ENCODE results near the gene IZUMO1. TPM values are rescaled to one million over a fixed set of nuclear protein-coding genes. Genes with fewer than 3 reads are reported as not detected.
A peak's percentile ranks its signal among the peaks of the same experiment; 100 is the strongest.
"Not testable (repeated sequence)": the region's sequence is repeated elsewhere in the genome, so short reads cannot be mapped to it uniquely, and the experiment has no call there.

Gene IZUMO1
- total RNA-seq, 2 donors from 2014 or later = 0.29 to 0.92 TPM

DNA sequence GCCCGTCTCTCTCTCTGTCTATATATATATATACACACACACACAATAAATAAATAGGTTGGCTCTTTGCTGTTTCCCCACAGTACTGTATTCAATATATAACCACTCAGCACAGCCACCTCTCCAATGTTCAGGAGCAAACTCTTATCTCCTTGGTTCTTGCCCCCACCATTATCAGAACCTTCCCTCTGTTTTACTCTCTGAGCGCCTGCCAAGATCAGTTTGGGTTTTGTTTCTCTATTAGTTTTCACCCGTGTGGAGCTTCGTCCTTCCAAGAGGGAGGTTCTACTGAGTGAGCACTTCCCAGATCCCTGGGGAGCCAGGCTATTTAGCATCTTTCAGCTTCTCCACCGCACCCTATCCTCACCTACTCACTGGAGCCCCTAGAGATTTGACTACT, 19.1 kb upstream of the IZUMO1 start:
- DNase-seq; intact Hi-C loops (cut with DNase I); ATAC-seq: not testable (repeated sequence)

DNA sequence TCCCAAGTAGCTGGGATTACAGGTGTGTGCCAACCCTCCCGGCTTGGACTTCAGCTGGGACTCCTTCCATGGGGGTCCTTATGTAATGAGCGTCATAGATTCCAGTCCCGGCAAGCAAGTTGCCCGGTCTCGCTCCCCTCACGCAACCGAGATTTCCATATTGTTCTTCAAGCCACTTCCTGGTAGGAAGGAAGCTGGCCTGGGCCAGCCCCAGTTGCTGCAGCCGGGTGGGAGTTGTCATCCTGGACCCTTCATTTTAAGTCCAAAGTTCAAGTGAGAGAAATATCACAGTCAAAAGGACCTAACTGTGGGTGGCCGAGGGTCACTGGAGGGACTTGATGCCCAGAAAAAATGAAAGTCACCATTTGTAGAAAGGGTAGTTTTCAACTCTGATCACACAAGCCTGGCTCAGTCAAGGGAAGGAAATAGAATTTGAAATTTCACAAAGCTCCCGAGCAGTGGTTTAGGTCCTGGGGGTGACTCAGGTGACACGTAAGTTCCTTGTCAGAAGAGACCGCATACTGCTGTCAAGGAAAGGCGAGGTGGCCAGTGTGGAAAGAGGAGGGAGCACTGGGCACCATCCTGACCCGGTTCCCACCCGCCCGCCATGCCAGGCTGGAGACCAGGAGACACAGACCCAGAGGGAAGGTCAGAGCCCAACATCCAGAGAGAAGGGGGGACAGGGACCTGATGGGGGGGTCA, 13.9 kb upstream of the IZUMO1 start:
- intact Hi-C loops (cut with DNase I) = no loop called here
- peak in 1 of 2 donors; percentile 38 for ATAC-seq
- no peak for DNase-seq

DNA sequence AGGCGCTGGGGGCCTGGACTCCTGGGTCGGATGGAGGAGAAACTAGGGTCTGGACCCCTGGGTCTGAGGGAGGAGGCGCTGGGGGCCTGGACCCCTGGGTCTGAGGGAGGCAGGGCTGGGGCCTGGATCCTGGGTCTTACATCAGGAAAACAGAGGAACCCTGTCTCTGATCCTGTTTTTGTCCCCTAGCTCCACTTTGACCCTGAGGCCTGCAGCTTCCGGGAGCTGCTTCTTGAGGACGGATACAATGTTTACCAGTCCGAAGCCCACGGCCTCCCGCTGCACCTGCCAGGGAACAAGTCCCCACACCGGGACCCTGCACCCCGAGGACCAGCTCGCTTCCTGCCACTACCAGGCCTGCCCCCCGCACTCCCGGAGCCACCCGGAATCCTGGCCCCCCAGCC, 11.0 kb upstream of the IZUMO1 start:
- no peak for DNase-seq
- no peak for ATAC-seq
- intact Hi-C loops (cut with DNase I) = no loop called here

DNA sequence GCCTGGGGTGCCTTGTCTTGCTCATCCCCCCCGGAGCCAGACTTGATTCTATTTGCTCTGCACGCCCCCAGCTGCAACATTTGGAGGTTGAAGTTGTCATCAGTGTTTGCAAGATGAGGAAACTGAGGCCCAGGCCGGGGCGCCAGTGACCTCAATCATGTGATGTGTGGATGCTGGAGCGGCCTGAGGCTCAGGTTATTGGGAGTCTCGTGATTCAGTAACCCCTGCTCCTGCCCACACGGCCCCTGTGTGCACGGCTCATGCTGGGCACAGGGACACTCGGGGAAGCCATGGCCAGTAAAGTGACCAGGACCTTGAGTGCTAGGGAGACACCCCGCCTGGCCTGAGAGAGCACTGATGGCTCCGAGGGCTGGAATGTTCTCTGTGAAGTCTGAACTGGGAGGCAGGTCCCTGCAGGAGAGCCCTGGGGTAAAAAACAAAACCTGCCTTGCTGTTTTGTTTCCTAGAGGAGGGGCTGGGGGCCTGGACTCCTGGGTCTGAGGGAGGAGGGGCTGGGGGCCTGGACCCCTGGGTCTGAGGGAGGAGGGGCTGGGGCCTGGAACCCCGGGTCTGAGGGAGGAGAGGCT, 10.5 kb upstream of the IZUMO1 start:
- intact Hi-C loops (cut with DNase I) = no loop called here
- DNase-seq (no peak), ATAC-seq (no peak)

DNA sequence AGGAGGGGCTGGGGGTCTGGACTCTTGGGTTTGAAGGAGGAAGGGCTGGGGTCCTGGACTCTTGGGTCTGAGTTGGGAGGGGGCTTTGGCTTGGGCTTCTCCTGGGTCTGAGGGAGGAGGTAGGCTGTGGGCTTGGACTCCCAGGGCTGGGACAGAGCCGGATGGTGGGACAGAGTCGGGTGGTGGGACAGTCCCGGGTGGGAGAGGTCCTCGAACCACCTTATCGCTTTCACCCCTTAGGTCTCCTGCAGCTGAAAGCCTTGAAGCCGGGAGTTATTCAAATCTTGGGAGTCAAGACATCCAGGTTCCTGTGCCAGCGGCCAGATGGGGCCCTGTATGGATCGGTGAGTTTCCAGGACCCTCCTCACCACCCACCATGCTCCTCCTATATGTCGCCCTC, 10.0 kb upstream of the IZUMO1 start:
- intact Hi-C loops (cut with DNase I) = no loop called here
- DNase-seq = no peak
- no peak for ATAC-seq

DNA sequence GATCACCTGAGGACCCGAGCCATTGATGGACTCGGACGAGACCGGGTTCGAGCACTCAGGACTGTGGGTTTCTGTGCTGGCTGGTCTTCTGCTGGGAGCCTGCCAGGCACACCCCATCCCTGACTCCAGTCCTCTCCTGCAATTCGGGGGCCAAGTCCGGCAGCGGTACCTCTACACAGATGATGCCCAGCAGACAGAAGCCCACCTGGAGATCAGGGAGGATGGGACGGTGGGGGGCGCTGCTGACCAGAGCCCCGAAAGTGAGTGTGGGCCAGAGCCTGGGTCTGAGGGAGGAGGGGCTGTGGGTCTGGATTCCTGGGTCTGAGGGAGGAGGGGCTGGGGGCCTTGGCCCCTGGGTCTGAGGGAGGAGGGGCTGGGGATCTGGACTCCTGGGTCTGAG, 9.5 kb upstream of the IZUMO1 start:
- intact Hi-C loops (cut with DNase I) = no loop called here
- ATAC-seq (no peak), DNase-seq (no peak)

DNA sequence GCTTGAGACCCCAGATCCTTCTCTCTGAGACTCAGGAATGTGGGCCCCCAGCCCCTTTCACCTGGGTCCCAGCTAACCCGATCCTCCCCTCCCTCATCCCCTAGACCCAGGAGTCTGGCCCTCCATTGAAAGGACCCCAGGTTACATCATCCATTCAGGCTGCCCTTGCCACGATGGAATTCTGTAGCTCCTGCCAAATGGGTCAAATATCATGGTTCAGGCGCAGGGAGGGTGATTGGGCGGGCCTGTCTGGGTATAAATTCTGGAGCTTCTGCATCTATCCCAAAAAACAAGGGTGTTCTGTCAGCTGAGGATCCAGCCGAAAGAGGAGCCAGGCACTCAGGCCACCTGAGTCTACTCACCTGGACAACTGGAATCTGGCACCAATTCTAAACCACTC, 9.1 kb upstream of the IZUMO1 start:
- intact Hi-C loops (cut with DNase I) = no loop called here
- ATAC-seq (no peak), DNase-seq (no peak)

GRCh38 chr19:48755084-48755641, 8.5 kb upstream of the IZUMO1 start, which contains the start of gene FGF21:
TSS of gene FGF21 (plus strand) at chr19:48755524. CDS start at chr19:48756237, 713 bp downstream.
- no peak for ATAC-seq
- intact Hi-C loops (cut with DNase I) = no loop called here
- no peak for DNase-seq

DNA sequence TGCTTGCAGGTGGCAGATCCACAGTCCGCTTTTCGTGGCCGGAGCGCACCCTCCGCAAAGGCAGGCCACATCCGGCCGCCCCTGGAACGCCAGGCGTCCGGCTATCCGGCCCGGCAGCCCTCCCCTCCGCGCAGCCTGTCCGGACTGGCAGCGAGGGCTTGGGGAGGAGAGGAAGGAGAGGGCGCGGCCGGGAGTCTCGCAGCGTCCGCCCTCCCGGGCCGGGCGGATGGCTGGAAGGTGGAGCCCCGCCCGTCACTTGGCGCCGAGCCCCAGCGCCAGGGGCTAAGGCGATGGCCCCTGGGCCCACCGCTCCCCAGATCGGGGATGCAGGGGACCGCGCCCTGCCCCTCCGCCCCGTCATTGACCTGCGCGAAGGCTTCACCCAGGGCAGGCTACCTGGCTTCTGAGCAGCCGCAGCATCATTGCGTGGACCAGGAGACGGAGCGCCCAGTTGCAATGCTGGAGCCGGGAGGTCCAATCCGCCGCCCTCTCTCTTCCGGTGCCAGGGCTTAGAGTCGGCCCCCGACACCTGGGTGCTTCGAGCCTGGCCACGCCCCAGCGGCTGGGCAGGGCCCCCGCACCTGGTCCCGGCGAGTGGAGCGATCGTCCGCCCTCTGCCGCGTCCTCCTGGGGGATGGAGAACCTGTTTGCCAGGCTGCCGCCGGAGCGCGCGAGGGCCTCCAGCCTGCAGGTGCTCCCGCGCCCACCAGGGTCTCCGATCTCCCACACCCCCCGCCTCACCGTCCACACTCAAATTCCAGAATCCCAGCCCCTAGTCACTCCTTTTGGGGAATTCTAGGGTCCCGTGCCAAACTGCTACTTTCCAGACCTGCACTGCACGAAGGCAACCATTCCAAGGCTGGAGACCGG, 6.0 kb upstream of the IZUMO1 start, which contains the start of gene FUT1:
Gene FUT1 (minus strand): TSS at position 146 of the 870 bp plus-strand sequence. CDS start 1,360 bp downstream, outside the sequence.
- peak; percentile 85 to 92 for ATAC-seq
- intact Hi-C loops (cut with DNase I) = no loop called here
- DNase-seq = peak; percentile 80

DNA sequence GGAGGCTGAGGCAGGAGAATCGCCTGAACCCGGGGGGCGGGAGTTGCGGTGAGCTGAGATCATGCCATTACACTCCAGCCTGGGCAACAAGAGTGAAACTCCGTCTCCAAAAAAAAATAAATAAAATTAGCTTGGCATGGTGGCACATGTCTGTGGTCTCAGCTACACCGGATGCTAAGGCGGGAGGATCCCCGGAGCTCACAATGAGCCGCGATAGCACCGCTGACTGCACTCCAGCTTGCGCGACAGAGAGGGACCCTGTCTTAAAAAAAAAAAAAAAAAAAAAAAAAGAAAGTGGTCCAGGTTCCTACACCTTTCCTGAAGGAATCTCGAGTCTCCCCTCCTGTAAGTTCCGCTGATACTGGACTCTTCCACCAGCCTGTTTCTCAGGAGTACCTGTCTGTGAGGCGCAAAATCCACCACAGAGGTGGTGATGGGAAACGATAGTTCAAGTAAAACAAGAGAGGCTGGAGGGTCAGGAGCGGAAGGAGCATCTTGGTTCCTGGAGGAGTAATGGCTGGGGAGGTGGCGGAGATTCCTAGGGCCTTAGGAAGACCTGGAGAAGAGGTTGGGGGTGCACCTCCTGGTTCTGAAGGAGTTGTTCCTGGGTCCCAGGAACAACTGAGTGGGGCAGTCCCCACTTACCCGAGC, 5.3 kb upstream of the IZUMO1 start:
- DNase-seq (no peak), ATAC-seq (no peak)
- intact Hi-C loops (cut with DNase I) = no loop called here

GRCh38 chr19:48750771-48751504, 4.2 kb upstream of the IZUMO1 start:
- no peak for ATAC-seq
- intact Hi-C loops (cut with DNase I) = no loop called here
- no peak for DNase-seq

DNA sequence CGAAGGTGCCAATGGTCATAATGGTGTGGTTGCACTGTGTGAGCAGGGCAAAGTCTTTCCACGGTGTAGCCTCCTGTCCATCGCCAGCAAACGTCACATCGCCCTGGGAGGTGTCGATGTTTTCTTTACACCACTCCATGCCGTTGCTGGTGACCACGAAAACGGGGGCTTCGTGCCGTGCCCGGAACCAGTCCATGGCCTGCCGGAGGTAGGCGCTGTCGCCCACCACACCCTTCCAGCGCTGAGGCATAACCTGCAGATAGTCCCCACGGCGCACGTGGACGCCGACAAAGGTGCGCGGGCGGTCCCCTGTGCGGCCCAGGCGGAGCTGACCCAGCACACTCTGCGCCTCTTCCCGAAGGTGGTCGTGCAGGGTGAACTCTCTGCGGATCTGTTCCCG, 3.6 kb upstream of the IZUMO1 start:
- ATAC-seq = no peak
- no peak for DNase-seq
- intact Hi-C loops (cut with DNase I) = no loop called here

DNA sequence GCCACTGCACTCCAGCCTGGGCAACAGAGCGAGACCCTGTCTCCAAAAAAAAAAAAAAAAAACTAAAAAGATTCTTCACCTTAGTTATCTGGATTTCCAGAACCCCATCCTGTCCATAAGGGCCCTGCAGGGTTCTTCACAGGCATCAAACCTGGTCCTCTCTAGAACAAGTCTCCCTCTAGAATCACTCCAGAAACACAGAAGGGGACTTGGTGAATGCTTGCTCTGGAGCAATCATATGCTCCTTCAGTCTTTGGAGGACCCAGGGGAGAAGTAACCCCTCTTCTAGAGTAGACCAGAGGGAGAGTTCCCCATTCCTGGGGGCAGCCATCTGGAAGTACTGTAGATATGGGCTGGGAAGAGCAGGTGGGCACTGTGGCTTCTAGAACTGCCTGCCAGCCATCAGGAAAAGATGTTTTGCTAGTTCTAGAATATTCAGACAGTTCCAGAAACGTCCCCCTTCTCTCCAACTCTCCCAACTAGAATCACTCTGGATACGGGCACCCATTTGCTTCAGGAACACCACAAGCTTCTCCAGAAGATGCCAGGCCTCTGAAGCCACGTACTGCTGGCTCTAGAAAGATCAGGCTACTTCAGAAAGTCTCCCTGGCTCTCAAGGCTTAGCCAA, 3.0 kb upstream of the IZUMO1 start:
- intact Hi-C loops (cut with DNase I) = no loop called here
- DNase-seq (no peak), ATAC-seq (no peak)

DNA sequence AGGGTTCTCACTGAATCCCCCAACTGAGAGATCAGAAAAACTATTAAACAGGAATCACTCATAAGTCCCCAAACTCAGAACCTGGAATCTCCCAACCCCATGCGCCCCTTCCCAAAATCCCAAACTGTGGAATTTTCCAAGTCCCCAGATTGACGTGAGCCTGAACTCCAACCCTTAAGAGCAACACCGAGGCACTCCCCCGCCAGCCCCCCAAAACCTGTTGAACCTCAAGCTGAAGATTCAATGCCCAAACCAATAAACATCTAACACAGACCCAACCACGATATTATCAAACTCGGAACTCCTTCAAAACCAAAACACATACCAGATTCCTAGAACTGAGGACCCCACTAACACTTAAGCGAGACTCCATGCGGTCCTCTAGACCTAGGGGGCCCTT, 599 bp downstream of the IZUMO1 start:
- intact Hi-C loops (cut with DNase I) = no loop called here
- ATAC-seq = no peak
- DNase-seq = no peak

DNA sequence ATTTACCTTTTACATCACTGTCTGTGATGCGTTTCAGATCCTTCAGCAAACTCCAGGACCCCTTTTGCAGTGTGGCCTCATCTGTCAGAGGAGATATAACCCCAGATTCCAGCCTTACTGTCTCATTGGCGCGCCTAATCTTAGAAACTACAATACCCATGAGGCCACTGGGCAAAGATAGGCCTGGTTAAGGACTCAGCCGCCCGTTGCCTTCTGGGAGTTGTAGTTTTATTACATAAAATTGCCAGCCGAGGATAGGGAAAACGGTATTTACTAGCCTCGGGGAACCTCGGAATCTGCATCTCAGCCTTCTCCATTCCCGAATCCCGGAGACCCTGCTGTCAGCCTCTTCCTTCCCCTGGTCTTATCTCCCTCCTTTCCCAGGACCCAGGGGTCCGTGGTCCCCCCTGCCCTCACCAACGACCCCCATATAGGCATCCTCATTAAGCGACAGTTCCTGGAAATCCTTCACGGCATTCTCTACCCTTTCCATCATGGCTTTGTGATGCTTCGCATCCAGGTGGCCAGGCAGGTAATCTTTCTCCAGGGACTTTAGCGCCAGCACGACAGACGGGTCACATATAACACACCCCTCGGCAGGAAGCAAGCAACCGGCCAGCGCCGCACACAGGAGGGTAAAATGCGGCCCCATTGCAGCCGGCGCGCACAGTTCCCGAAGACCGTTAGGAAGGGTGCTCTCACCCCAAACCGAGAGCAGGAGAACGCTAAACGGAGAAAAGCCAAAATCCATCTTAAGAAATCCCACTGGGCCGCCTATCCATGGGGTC, 1.3 kb downstream of the IZUMO1 start:
- intact Hi-C loops (cut with DNase I) = no loop called here
- ATAC-seq (peak; percentile 31 to 39), DNase-seq (peak; percentile 62)

- intact Hi-C loops (cut with DNase I) = no loop called here
- DNase-seq = no peak
- ATAC-seq = no peak
These were observed 4.6 kb downstream of the IZUMO1 start for GRCh38 chr19:48742096-48742495.
